IgD-negative memory B cell (primary cell): ENCODE data around the gene MICAL2. TPM values are rescaled to one million over a fixed set of nuclear protein-coding genes. Genes with fewer than 3 reads are reported as not detected.
A peak's percentile ranks its signal among the peaks of the same experiment; 100 is the strongest.

ENCODE experiments used
- H3K27ac Mint-ChIP-seq, 3 donors: one replicate each; pipeline ENCODE4 v1.8.0; 2020 to 2022; ENCODE audit warnings: mild to moderate bottlenecking in 3 of 3, mixed read lengths in 3 of 3, moderate library complexity in 1 of 3
- H3K27me3 Mint-ChIP-seq: one replicate; pipeline ENCODE4 v1.8.0; 2021; ENCODE audit warnings: mixed read lengths
- H3K36me3 Mint-ChIP-seq: one replicate; pipeline ENCODE4 v1.8.0; 2020; ENCODE audit warnings: mild to moderate bottlenecking, mixed read lengths
- H3K4me1 Mint-ChIP-seq, 3 donors: one replicate each; pipeline ENCODE4 v1.8.0; 2020 to 2022; ENCODE audit warnings: mixed read lengths in 3 of 3, mild to moderate bottlenecking in 1 of 3
- H3K4me3 Mint-ChIP-seq, 4 donors: one replicate each; pipeline ENCODE4 v1.8.0; 2020 to 2022; ENCODE audit warnings: mild to moderate bottlenecking in 4 of 4, mixed read lengths in 4 of 4, moderate library complexity in 3 of 4
- H3K9me3 Mint-ChIP-seq, 3 donors: one replicate each; pipeline ENCODE4 v1.8.0; 2020 to 2021; ENCODE audit warnings: mixed read lengths in 3 of 3, mild to moderate bottlenecking in 1 of 3
- polyA plus RNA-seq: library from polyadenylated mRNA; unstranded; fragments of 300-500 nt; fragmentation: Illumina TruSeq; gene quantifications from one replicate; pipeline ENCODE4 v1.2.3, GENCODE V29; 2021

The MICAL2 gene
- polyA plus RNA-seq, 1 donor from 2014 or later: 0.84 TPM

GRCh38 chr11:12232817-12233601 is 122.6 kb downstream of the MICAL2 start:
- peaks cover 0 to 3% (median 2%) of the 10 kb centered on the region in 3 donors for H3K4me1 Mint-ChIP-seq
- H3K9me3 Mint-ChIP-seq: no peaks in the 10 kb centered on the region
- H3K27ac Mint-ChIP-seq: no peak overlapping the region
- H3K4me3 Mint-ChIP-seq: no peak overlapping the region
- no peaks in the 10 kb centered on the region for H3K36me3 Mint-ChIP-seq
- peaks cover 19% of the 10 kb centered on the region for H3K27me3 Mint-ChIP-seq

GRCh38 chr11:12233602-12233925 is 123.2 kb downstream of the MICAL2 start:
- peaks cover 0 to 3% (median 2%) of the 10 kb centered on the region in 3 donors for H3K4me1 Mint-ChIP-seq
- H3K27ac Mint-ChIP-seq: no peak overlapping the region
- no peaks in the 10 kb centered on the region for H3K36me3 Mint-ChIP-seq
- no peaks in the 10 kb centered on the region for H3K9me3 Mint-ChIP-seq
- no peak overlapping the region for H3K4me3 Mint-ChIP-seq
- peaks cover 19% of the 10 kb centered on the region for H3K27me3 Mint-ChIP-seq

- no peak overlapping the region for H3K27ac Mint-ChIP-seq
- peaks cover 0 to 3% (median 2%) of the 10 kb centered on the region in 3 donors for H3K4me1 Mint-ChIP-seq
Observed at GRCh38 chr11:12234221-12234620, 123.8 kb downstream of the MICAL2 start.

GRCh38 chr11:12235080-12235479 is 124.7 kb downstream of the MICAL2 start:
- Mint-ChIP-seq H3K9me3 (no peaks in the 10 kb centered on the region), H3K27me3 (peaks cover 21% of the 10 kb centered on the region), H3K27ac (no peak overlapping the region), H3K36me3 (no peaks in the 10 kb centered on the region), H3K4me3 (no peak overlapping the region), H3K4me1 (peaks cover 0 to 3% (median 2%) of the 10 kb centered on the region in 3 donors)

More at GRCh38 chr11:12234221-12234620, 123.8 kb downstream of the MICAL2 start:
- H3K4me3 Mint-ChIP-seq: no peak overlapping the region
- H3K9me3 Mint-ChIP-seq: no peaks in the 10 kb centered on the region
- H3K27me3 Mint-ChIP-seq: peaks cover 19% of the 10 kb centered on the region
- no peaks in the 10 kb centered on the region for H3K36me3 Mint-ChIP-seq

GRCh38 chr11:12235553-12235946 is 125.2 kb downstream of the MICAL2 start:
- H3K9me3 Mint-ChIP-seq: no peaks in the 10 kb centered on the region
- no peak overlapping the region for H3K4me3 Mint-ChIP-seq
- H3K36me3 Mint-ChIP-seq: no peaks in the 10 kb centered on the region
- peaks cover 0 to 3% (median 2%) of the 10 kb centered on the region in 3 donors for H3K4me1 Mint-ChIP-seq
- H3K27me3 Mint-ChIP-seq: peaks cover 21% of the 10 kb centered on the region
- H3K27ac Mint-ChIP-seq: no peak overlapping the region

- no peaks in the 10 kb centered on the region for H3K36me3 Mint-ChIP-seq
- H3K9me3 Mint-ChIP-seq: no peaks in the 10 kb centered on the region
- H3K27me3 Mint-ChIP-seq: peaks cover 23% of the 10 kb centered on the region
- H3K4me3 Mint-ChIP-seq: no peak overlapping the region
- peaks cover 0 to 3% (median 2%) of the 10 kb centered on the region in 3 donors for H3K4me1 Mint-ChIP-seq
- H3K27ac Mint-ChIP-seq: no peak overlapping the region
Observed at GRCh38 chr11:12235947-12236743, 125.8 kb downstream of the MICAL2 start.

- H3K27me3 Mint-ChIP-seq: peaks cover 18% of the 10 kb centered on the region
- H3K4me3 Mint-ChIP-seq: no peak overlapping the region
- H3K36me3 Mint-ChIP-seq: no peaks in the 10 kb centered on the region
- H3K9me3 Mint-ChIP-seq: no peaks in the 10 kb centered on the region
- H3K4me1 Mint-ChIP-seq: peaks cover 0 to 3% (median 2%) of the 10 kb centered on the region in 3 donors
- H3K27ac Mint-ChIP-seq: no peak overlapping the region
Observed at GRCh38 chr11:12236744-12237101, 126.3 kb downstream of the MICAL2 start.

GRCh38 chr11:12237381-12237784 is 127.0 kb downstream of the MICAL2 start:
- H3K27ac Mint-ChIP-seq: no peak overlapping the region
- peaks cover 18% of the 10 kb centered on the region for H3K27me3 Mint-ChIP-seq
- peaks cover 0 to 3% (median 2%) of the 10 kb centered on the region in 3 donors for H3K4me1 Mint-ChIP-seq
- H3K36me3 Mint-ChIP-seq: no peaks in the 10 kb centered on the region
- no peaks in the 10 kb centered on the region for H3K9me3 Mint-ChIP-seq
- H3K4me3 Mint-ChIP-seq: no peak overlapping the region

GRCh38 chr11:12238420-12238819 is 128.0 kb downstream of the MICAL2 start:
- peaks cover 18% of the 10 kb centered on the region for H3K27me3 Mint-ChIP-seq
- no peaks in the 10 kb centered on the region for H3K9me3 Mint-ChIP-seq
- no peak overlapping the region for H3K27ac Mint-ChIP-seq
- H3K4me1 Mint-ChIP-seq: peaks cover 0 to 3% (median 2%) of the 10 kb centered on the region in 3 donors
- H3K4me3 Mint-ChIP-seq: no peak overlapping the region
- no peaks in the 10 kb centered on the region for H3K36me3 Mint-ChIP-seq

GRCh38 chr11:12239396-12239795 is 129.0 kb downstream of the MICAL2 start:
- H3K9me3 Mint-ChIP-seq: no peaks in the 10 kb centered on the region
- H3K4me1 Mint-ChIP-seq: peaks cover 0 to 3% (median 2%) of the 10 kb centered on the region in 3 donors
- no peak overlapping the region for H3K27ac Mint-ChIP-seq
- no peaks in the 10 kb centered on the region for H3K36me3 Mint-ChIP-seq
- H3K4me3 Mint-ChIP-seq: no peak overlapping the region
- H3K27me3 Mint-ChIP-seq: peaks cover 15% of the 10 kb centered on the region

- H3K27ac Mint-ChIP-seq: no peak overlapping the region
- peaks cover 0 to 3% (median 2%) of the 10 kb centered on the region in 3 donors for H3K4me1 Mint-ChIP-seq
- no peak overlapping the region for H3K4me3 Mint-ChIP-seq
- peaks cover 11% of the 10 kb centered on the region for H3K27me3 Mint-ChIP-seq
- H3K9me3 Mint-ChIP-seq: no peaks in the 10 kb centered on the region
- H3K36me3 Mint-ChIP-seq: no peaks in the 10 kb centered on the region
Observed at GRCh38 chr11:12239804-12240371, 129.5 kb downstream of the MICAL2 start.

- no peak overlapping the region for H3K27ac Mint-ChIP-seq
Observed at GRCh38 chr11:12240677-12241076, 130.3 kb downstream of the MICAL2 start.

GRCh38 chr11:12241401-12241800 is 131.0 kb downstream of the MICAL2 start:
- no peaks in the 10 kb centered on the region for H3K9me3 Mint-ChIP-seq
- H3K4me3 Mint-ChIP-seq: no peak overlapping the region
- H3K27ac Mint-ChIP-seq: no peak overlapping the region
- H3K4me1 Mint-ChIP-seq: peaks cover 0 to 1% (median 0%) of the 10 kb centered on the region in 3 donors
- no peaks in the 10 kb centered on the region for H3K36me3 Mint-ChIP-seq
- peaks cover 7% of the 10 kb centered on the region for H3K27me3 Mint-ChIP-seq

More at GRCh38 chr11:12240677-12241076, 130.3 kb downstream of the MICAL2 start:
- Mint-ChIP-seq H3K4me1 (peaks cover 0 to 3% (median 2%) of the 10 kb centered on the region in 3 donors), H3K27me3 (peaks cover 8% of the 10 kb centered on the region), H3K36me3 (no peaks in the 10 kb centered on the region), H3K9me3 (no peaks in the 10 kb centered on the region), H3K4me3 (no peak overlapping the region)

- H3K4me1 Mint-ChIP-seq: no peaks in the 10 kb centered on the region
Observed at GRCh38 chr11:12241971-12242672, 131.7 kb downstream of the MICAL2 start.

GRCh38 chr11:12242966-12243365 is 132.6 kb downstream of the MICAL2 start:
- Mint-ChIP-seq H3K27ac (peak overlapping the region in 1 of 3 donors; percentile 60), H3K4me1 (no peaks in the 10 kb centered on the region), H3K36me3 (no peaks in the 10 kb centered on the region), H3K4me3 (no peak overlapping the region), H3K9me3 (no peaks in the 10 kb centered on the region), H3K27me3 (peaks cover 4% of the 10 kb centered on the region)

More at GRCh38 chr11:12241971-12242672, 131.7 kb downstream of the MICAL2 start:
- H3K36me3 Mint-ChIP-seq: no peaks in the 10 kb centered on the region
- peaks cover 4% of the 10 kb centered on the region for H3K27me3 Mint-ChIP-seq
- no peak overlapping the region for H3K27ac Mint-ChIP-seq
- H3K9me3 Mint-ChIP-seq: no peaks in the 10 kb centered on the region
- no peak overlapping the region for H3K4me3 Mint-ChIP-seq
